HG02840 (cell line): ENCODE measurements around the gene CACNB2.
A peak's percentile ranks its signal among the peaks of the same experiment; 100 is the strongest.

ENCODE experiments used
- ATAC-seq: cut with Tn5 transposase; IDR thresholded peaks from one replicate; pipeline ENCODE4 v1.9.1; 2021; ENCODE audit warnings: mild to moderate bottlenecking, moderate library complexity, moderate number of reproducible peaks; ENCODE audit not compliant: unreplicated experiment, low FRiP score

The CACNB2 gene

GRCh38 chr10:18369859-18370473 is 229.7 kb downstream of the CACNB2 start:
- ATAC-seq: no peak

GRCh38 chr10:18376650-18377049 is 236.4 kb downstream of the CACNB2 start:
- no peak for ATAC-seq

- ATAC-seq: no peak
Measured at GRCh38 chr10:18377898-18378297, 237.7 kb downstream of the CACNB2 start.

- no peak for ATAC-seq
Measured at GRCh38 chr10:18378766-18379165, 238.5 kb downstream of the CACNB2 start.

GRCh38 chr10:18381679-18382078 is 241.5 kb downstream of the CACNB2 start:
- ATAC-seq: no peak

- ATAC-seq: no peak
Measured at GRCh38 chr10:18397906-18398305, 257.7 kb downstream of the CACNB2 start.

- peak; percentile 76 for ATAC-seq
Measured at GRCh38 chr10:18399158-18399557, 258.9 kb downstream of the CACNB2 start.

GRCh38 chr10:18400201-18400905 is 260.1 kb downstream of the CACNB2 start:
- ATAC-seq: peak; percentile 50

- no peak for ATAC-seq
Measured at GRCh38 chr10:18400906-18401245, 260.7 kb downstream of the CACNB2 start.

- no peak for ATAC-seq
Measured at GRCh38 chr10:18401416-18402195, 261.4 kb downstream of the CACNB2 start.

- no peak for ATAC-seq
Measured at GRCh38 chr10:18402853-18403252, 262.6 kb downstream of the CACNB2 start.

GRCh38 chr10:18404530-18404929 is 264.3 kb downstream of the CACNB2 start:
- ATAC-seq: no peak

GRCh38 chr10:18406136-18406535 is 265.9 kb downstream of the CACNB2 start:
- ATAC-seq: no peak

- peak; percentile 52 for ATAC-seq
Measured at GRCh38 chr10:18409599-18410397, 269.6 kb downstream of the CACNB2 start.

- ATAC-seq: no peak
Measured at GRCh38 chr10:18414061-18414460, 273.8 kb downstream of the CACNB2 start.

- no peak for ATAC-seq
Measured at GRCh38 chr10:18417950-18418527, 277.8 kb downstream of the CACNB2 start.

- no peak for ATAC-seq
Measured at GRCh38 chr10:18418541-18419215, 278.5 kb downstream of the CACNB2 start.

- ATAC-seq: no peak
Measured at GRCh38 chr10:18419945-18420344, 279.7 kb downstream of the CACNB2 start.

GRCh38 chr10:18421726-18422293 is 281.6 kb downstream of the CACNB2 start:
- ATAC-seq: no peak
